Mesendoderm (in vitro differentiated cells): Measurements from ENCODE around the gene LRRC47.

Experiments
- DNase-seq: peaks from one replicate; pipeline ENCODE4 v3.0.0; 2013
- H2AK5ac ChIP-seq: 2 replicates; pipeline ENCODE4 v1.6.1; 2013; ENCODE audit warnings: low read length, inconsistent platforms
- H2BK120ac ChIP-seq: 2 replicates; pipeline ENCODE4 v1.6.1; 2013; ENCODE audit warnings: low read depth, mild to moderate bottlenecking, low read length, moderate library complexity, mixed read lengths
- H2BK15ac ChIP-seq: replicated peaks from 2 replicates; pipeline ENCODE4 v1.6.1; 2013; ENCODE audit warnings: low read depth, mild to moderate bottlenecking, moderate library complexity
- H2BK5ac ChIP-seq: 2 replicates; pipeline ENCODE4 v1.6.1; 2013; ENCODE audit warnings: low read length, inconsistent platforms
- H3K18ac ChIP-seq: 2 replicates; pipeline ENCODE4 v1.6.1; 2013; ENCODE audit warnings: mild to moderate bottlenecking, low read length, mixed read lengths
- H3K23ac ChIP-seq: one replicate; pipeline ENCODE4 v1.6.1; 2013; ENCODE audit warnings: low read length
- H3K27ac ChIP-seq: 2 replicates; pipeline ENCODE4 v1.5.1; 2013; ENCODE audit warnings: low read depth, mild to moderate bottlenecking, inconsistent platforms, low read length, moderate library complexity
- H3K27me3 ChIP-seq: 2 replicates; pipeline ENCODE4 v1.6.1; 2013; ENCODE audit warnings: low read length, control low read depth, mild to moderate bottlenecking, inconsistent platforms; ENCODE audit not compliant: insufficient read depth, poor library complexity
- H3K36me3 ChIP-seq: 2 replicates; pipeline ENCODE4 v1.6.1; 2013; ENCODE audit warnings: low read length, inconsistent platforms; ENCODE audit not compliant: control insufficient read depth, insufficient read depth
- H3K4ac ChIP-seq: one replicate; pipeline ENCODE4 v1.6.1; 2013; ENCODE audit warnings: low read depth, mild to moderate bottlenecking, low read length, moderate library complexity
- H3K4me1 ChIP-seq: 2 replicates; pipeline ENCODE4 v1.6.1; 2013; ENCODE audit warnings: low read depth, low read length, inconsistent platforms; ENCODE audit not compliant: control insufficient read depth
- H3K4me2 ChIP-seq: 2 replicates; pipeline ENCODE4 v1.6.1; 2013; ENCODE audit warnings: low read length
- H3K4me3 ChIP-seq: 2 replicates; pipeline ENCODE4 v1.5.1; 2013; ENCODE audit warnings: mild to moderate bottlenecking, low read length
- H3K56ac ChIP-seq: one replicate; pipeline ENCODE4 v1.6.1; 2013; ENCODE audit warnings: low read length
- H3K79me1 ChIP-seq: 2 replicates; pipeline ENCODE4 v1.6.1; 2013; ENCODE audit warnings: low read length, inconsistent platforms
- H3K79me2 ChIP-seq: 2 replicates; pipeline ENCODE4 v1.6.1; 2013; ENCODE audit warnings: mild to moderate bottlenecking, low read length; ENCODE audit not compliant: control insufficient read depth, insufficient read depth
- H3K9ac ChIP-seq: 2 replicates; pipeline ENCODE4 v1.6.1; 2013; ENCODE audit warnings: low read length, inconsistent platforms
- H4K5ac ChIP-seq: one replicate; pipeline ENCODE4 v1.6.1; 2013; ENCODE audit warnings: low read length
- H4K8ac ChIP-seq: one replicate; pipeline ENCODE4 v1.6.1; 2013; ENCODE audit warnings: low read depth, mild to moderate bottlenecking, control low read depth, low read length, moderate library complexity
- WGBS: extraction: QIAGEN DNeasy Blood & Tissue Kit; methylation state at CpG from one replicate; pipeline ENCODE4 v1.1.7; 2013; ENCODE audit warnings: low lambda C conversion rate, missing lambda C conversion rate; ENCODE audit not compliant: insufficient coverage; ENCODE audit errors: extremely low coverage; 5-methylcytosine and 5-hydroxymethylcytosine counted together

Gene LRRC47

GRCh38 chr1:3777647-3778589 lies 18.4 kb downstream of the LRRC47 start:
- no CpG with 5 or more reads among the region's 20 CpGs for WGBS

GRCh38 chr1:3777078-3777547 lies 19.2 kb downstream of the LRRC47 start:
- Histone ChIP-seq H2AK5ac (no peak overlapping the region), H3K4me3 (no peak overlapping the region), H3K27ac (no peak overlapping the region), H3K4me2 (no peak overlapping the region), H3K23ac (no peak overlapping the region), H3K79me1 (no peaks in the 10 kb centered on the region), H2BK15ac (no peak overlapping the region), H3K4me1 (no peaks in the 10 kb centered on the region), H2BK5ac (no peak overlapping the region), H3K9ac (no peak overlapping the region), H3K56ac (no peak overlapping the region), H3K27me3 (no peaks in the 10 kb centered on the region), H3K18ac (no peak overlapping the region), H2BK120ac (no peak overlapping the region), H3K4ac (no peak overlapping the region), H4K8ac (no peak overlapping the region), H3K36me3 (peaks cover 7% of the 10 kb centered on the region), H3K79me2 (no peaks in the 10 kb centered on the region), H4K5ac (no peak overlapping the region)
- DNase-seq, result no peak
- WGBS, result no CpG with 5 or more reads among the region's 10 CpGs

More at GRCh38 chr1:3777647-3778589, 18.4 kb downstream of the LRRC47 start:
- H3K56ac ChIP-seq, result no peak overlapping the region
- no peak overlapping the region for H2BK5ac ChIP-seq
- H3K4ac ChIP-seq, result no peak overlapping the region
- H3K18ac ChIP-seq, result no peak overlapping the region
- H2BK15ac ChIP-seq, result no peak overlapping the region
- peaks cover 11% of the 10 kb centered on the region for H3K36me3 ChIP-seq
- no peaks in the 10 kb centered on the region for H3K79me1 ChIP-seq
- no peak overlapping the region for H2BK120ac ChIP-seq
- no peaks in the 10 kb centered on the region for H3K4me1 ChIP-seq
- H4K5ac ChIP-seq, result no peak overlapping the region
- no peak overlapping the region for H3K4me3 ChIP-seq
- H3K23ac ChIP-seq, result no peak overlapping the region
- no peak overlapping the region for H4K8ac ChIP-seq
- H3K4me2 ChIP-seq, result no peak overlapping the region
- H3K27me3 ChIP-seq, result no peaks in the 10 kb centered on the region
- H3K79me2 ChIP-seq, result no peaks in the 10 kb centered on the region
- H3K9ac ChIP-seq, result no peak overlapping the region
- no peak overlapping the region for H2AK5ac ChIP-seq
- no peak for DNase-seq
- H3K27ac ChIP-seq, result no peak overlapping the region

GRCh38 chr1:3776231-3776961 lies 19.9 kb downstream of the LRRC47 start:
- Histone ChIP-seq H3K36me3 (peaks cover 5% of the 10 kb centered on the region), H3K9ac (no peak overlapping the region), H3K4me2 (no peak overlapping the region), H3K27ac (no peak overlapping the region), H2AK5ac (no peak overlapping the region), H3K79me2 (no peaks in the 10 kb centered on the region), H2BK120ac (no peak overlapping the region), H3K4me1 (no peaks in the 10 kb centered on the region), H4K5ac (no peak overlapping the region), H3K27me3 (no peaks in the 10 kb centered on the region), H3K23ac (no peak overlapping the region), H3K4ac (no peak overlapping the region), H4K8ac (no peak overlapping the region), H3K56ac (no peak overlapping the region), H3K18ac (no peak overlapping the region), H3K79me1 (no peaks in the 10 kb centered on the region), H2BK15ac (no peak overlapping the region), H2BK5ac (no peak overlapping the region), H3K4me3 (no peak overlapping the region)
- WGBS, result no CpG with 5 or more reads among the region's 21 CpGs
- no peak for DNase-seq

- Histone ChIP-seq H3K4me1 (no peaks in the 10 kb centered on the region), H3K4me2 (no peak overlapping the region), H3K18ac (no peak overlapping the region), H3K27ac (no peak overlapping the region), H2BK5ac (no peak overlapping the region), H4K8ac (no peak overlapping the region), H3K4ac (no peak overlapping the region), H3K56ac (no peak overlapping the region), H3K9ac (no peak overlapping the region), H3K79me1 (no peaks in the 10 kb centered on the region), H2BK15ac (no peak overlapping the region), H2AK5ac (no peak overlapping the region), H4K5ac (no peak overlapping the region), H3K79me2 (no peaks in the 10 kb centered on the region), H3K36me3 (peaks cover 5% of the 10 kb centered on the region), H2BK120ac (no peak overlapping the region), H3K23ac (no peak overlapping the region), H3K27me3 (no peaks in the 10 kb centered on the region), H3K4me3 (no peak overlapping the region)
- DNase-seq, result peak; percentile 76
- WGBS, result no CpG with 5 or more reads among the region's 27 CpGs
Observed at GRCh38 chr1:3775490-3776230, 20.6 kb downstream of the LRRC47 start.

GRCh38 chr1:3774946-3775489 lies 21.3 kb downstream of the LRRC47 start:
- H2BK120ac ChIP-seq, result no peak overlapping the region
- no peak overlapping the region for H3K18ac ChIP-seq
- H4K5ac ChIP-seq, result no peak overlapping the region
- H3K4me3 ChIP-seq, result no peak overlapping the region
- no peak overlapping the region for H3K23ac ChIP-seq
- no CpG with 5 or more reads among the region's 17 CpGs for WGBS
- no peak overlapping the region for H2AK5ac ChIP-seq
- H2BK15ac ChIP-seq, result no peak overlapping the region
- H3K36me3 ChIP-seq, result peaks cover 2% of the 10 kb centered on the region
- no peaks in the 10 kb centered on the region for H3K79me2 ChIP-seq
- no peak overlapping the region for H2BK5ac ChIP-seq
- H3K79me1 ChIP-seq, result no peaks in the 10 kb centered on the region
- H4K8ac ChIP-seq, result no peak overlapping the region
- no peak overlapping the region for H3K9ac ChIP-seq
- H3K56ac ChIP-seq, result no peak overlapping the region
- no peak overlapping the region for H3K4ac ChIP-seq
- H3K27ac ChIP-seq, result no peak overlapping the region
- H3K27me3 ChIP-seq, result no peaks in the 10 kb centered on the region
- H3K4me2 ChIP-seq, result no peak overlapping the region
- no peak for DNase-seq
- no peaks in the 10 kb centered on the region for H3K4me1 ChIP-seq
